Measurements from ENCODE around the gene SCPEP1.

GRCh38 chr17:57006040-57006439 is 28.1 kb downstream of the SCPEP1 start:
- TF ChIP-seq CTCF (IDR thresholded peaks at IDR 0.05) = no peak
- no peak for TF ChIP-seq POLR2A (IDR thresholded peaks at IDR 0.05)
